Keratinocyte (primary cell): ENCODE measurements around the gene F12. TPM values are rescaled to one million over a fixed set of nuclear protein-coding genes. Genes with fewer than 3 reads are reported as not detected.

Experiments used
- DNase-seq: peaks from one replicate; pipeline ENCODE4 v3.0.0-alpha.2; 2011; ENCODE audit warnings: low read depth, missing footprints, low spot score
- FAIRE-seq: peaks from 2 replicates; lab custom pipeline; 2011; peaks lifted over from hg19 to GRCh38; lab: Jason Lieb, UNC
- H2AFZ ChIP-seq: 2 replicates; pipeline ENCODE4 v1.6.0; 2012; ENCODE audit warnings: low read length, control low read depth, inconsistent platforms; ENCODE audit not compliant: control insufficient read depth
- H3K27ac ChIP-seq: 2 replicates; pipeline ENCODE4 v1.5.1; 2011; ENCODE audit warnings: low read length; ENCODE audit not compliant: control insufficient read depth, insufficient read depth
- H3K27me3 ChIP-seq: 3 replicates; pipeline ENCODE4 v1.6.0; 2011; ENCODE audit warnings: low read length; ENCODE audit not compliant: control insufficient read depth, insufficient read depth; ENCODE audit errors: extremely low read depth
- H3K36me3 ChIP-seq, 2 experiments: 2 replicates in 1 of 2; 3 replicates in 1 of 2; pipeline ENCODE4 v1.5.1; 2011; ENCODE audit warnings: low read length in 2 of 2, mild to moderate bottlenecking in 1 of 2; ENCODE audit not compliant: control insufficient read depth in 2 of 2, insufficient read depth in 2 of 2; ENCODE audit errors: extremely low read depth in 1 of 2
- H3K4me1 ChIP-seq: 3 replicates; pipeline ENCODE4 v1.5.1; 2011; ENCODE audit warnings: low read length; ENCODE audit not compliant: control insufficient read depth, insufficient read depth; ENCODE audit errors: extremely low read depth
- H3K4me2 ChIP-seq: 3 replicates; pipeline ENCODE4 v1.6.0; 2011; ENCODE audit warnings: low read depth, low read length; ENCODE audit not compliant: control insufficient read depth, insufficient read depth; ENCODE audit errors: extremely low read depth
- H3K4me3 ChIP-seq, 3 experiments: fragments of 200-600 bp in 1 of 3; sonication (generic) in 1 of 3; 2 replicates in 2 of 3; 3 replicates in 1 of 3; pipeline ENCODE4 v1.5.1; 2011 to 2016; ENCODE audit warnings: low read length in 3 of 3, mild to moderate bottlenecking in 3 of 3, control low read depth in 2 of 3, inconsistent platforms in 1 of 3, low read depth in 1 of 3, mixed read lengths in 1 of 3, mixed run types in 1 of 3, moderate library complexity in 1 of 3; ENCODE audit not compliant: control insufficient read depth in 2 of 3, insufficient read depth in 2 of 3; ENCODE audit errors: extremely low read depth in 1 of 3
- H3K79me2 ChIP-seq: 2 replicates; pipeline ENCODE4 v1.6.0; 2012; ENCODE audit warnings: low read length; ENCODE audit not compliant: control insufficient read depth, insufficient read depth
- H3K9ac ChIP-seq: 3 replicates; pipeline ENCODE4 v1.6.0; 2011; ENCODE audit warnings: low read length; ENCODE audit not compliant: control insufficient read depth, insufficient read depth; ENCODE audit errors: extremely low read depth
- H3K9me1 ChIP-seq: 3 replicates; pipeline ENCODE4 v1.6.0; 2011; ENCODE audit warnings: low read length; ENCODE audit not compliant: control insufficient read depth, insufficient read depth; ENCODE audit errors: extremely low read depth
- H3K9me3 ChIP-seq: 2 replicates; pipeline ENCODE4 v1.5.1; 2012; ENCODE audit warnings: low read depth, low read length; ENCODE audit not compliant: control insufficient read depth
- H4K20me1 ChIP-seq: 3 replicates; pipeline ENCODE4 v1.6.0; 2011; ENCODE audit warnings: low read length; ENCODE audit not compliant: control insufficient read depth, insufficient read depth; ENCODE audit errors: extremely low read depth
- EZH2 ChIP-seq: IDR thresholded peaks from one replicate; pipeline ENCODE4 v1.6.1; 2012; ENCODE audit warnings: inconsistent platforms, mild to moderate bottlenecking, low read length, moderate library complexity
- dilution Hi-C: fragments of 300-500 bp; cut with MboI; formaldehyde crosslinking; loops from one replicate; pipeline ENCODE4 v1.7.0; 2020; ENCODE audit warnings: low sequenced_read_pairs; ENCODE audit not compliant: extremely low pct_ligation_motif_present
- polyA plus RNA-seq, 5 experiments: library from polyadenylated mRNA; depleted of rRNA in 3 of 5; stranded (reverse) in 3 of 5; stranded (forward) in 1 of 5; unstranded in 1 of 5; fragments of >200 nt; gene quantifications; 1 replicate in 1 of 5; 2 replicates in 3 of 5; 3 replicates in 1 of 5; pipeline versions ENCODE4 v1.2.1 to v1.2.3, GENCODE V29; 2011 to 2012; ENCODE audit warnings: missing spikeins in 2 of 5, low read depth in 1 of 5, low replicate concordance in 1 of 5
- TF ChIP-seq, protein P1 (sequence below), 3 experiments: IDR thresholded peaks in 1 of 3; conservative IDR thresholded peaks in 1 of 3; optimal IDR thresholded peaks in 1 of 3; 2 replicates in 2 of 3; 3 replicates in 1 of 3; pipeline versions ENCODE3 to v1.5.1; 2011; ENCODE audit warnings: low read length in 3 of 3, mild to moderate bottlenecking in 3 of 3, moderate library complexity in 2 of 3, control low read depth in 1 of 3, inconsistent platforms in 1 of 3; ENCODE audit not compliant: insufficient read depth in 2 of 3; ENCODE audit errors: extremely low read depth in 1 of 3

F12 gene
- polyA plus RNA-seq, 1 donor (not counting 4 experiments of a cell fraction or from before 2014, with no cell fraction given), result 7.7 TPM

DNA sequence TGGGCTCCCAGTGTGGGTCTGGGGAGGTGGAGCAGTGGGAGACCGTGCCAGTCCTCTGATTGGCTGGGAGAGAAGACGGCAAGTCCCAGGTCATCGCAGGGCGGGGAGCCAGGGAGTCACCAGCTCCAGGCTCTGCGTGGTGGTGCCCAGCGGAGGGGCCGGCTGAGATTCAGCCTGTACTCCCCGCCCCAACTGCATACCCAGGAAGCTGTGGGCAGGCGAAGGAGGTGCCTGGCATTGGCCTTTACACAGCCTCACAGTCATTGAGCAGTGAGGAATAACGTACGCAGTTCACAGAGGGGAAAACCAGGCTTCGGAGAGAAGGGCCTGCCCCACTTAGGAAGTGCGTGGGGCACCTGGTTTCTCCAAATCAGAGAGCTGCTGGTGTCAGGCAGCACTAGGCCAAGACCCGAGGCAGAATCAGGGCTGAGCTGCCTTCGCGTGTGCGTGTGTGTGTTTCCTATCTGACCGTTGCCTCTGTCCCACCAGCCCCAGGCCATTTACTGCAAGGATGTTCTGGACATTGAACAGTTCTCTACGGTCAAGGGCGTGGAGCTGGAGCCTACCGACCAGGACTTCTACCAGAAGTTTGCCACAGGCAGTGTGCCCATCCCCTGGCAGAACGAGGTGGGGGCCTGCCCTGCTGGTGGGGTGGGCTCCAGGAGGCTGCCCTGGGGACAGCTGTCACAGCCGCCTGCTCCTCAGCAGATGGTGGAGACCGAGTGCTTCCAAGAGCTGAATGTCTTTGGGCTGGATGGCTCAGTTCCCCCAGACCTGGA, 31.0 kb upstream of the F12 start:
- H3K27ac ChIP-seq, result no peak overlapping the region
- H3K27me3 ChIP-seq, result no peaks in the 10 kb centered on the region
- TF ChIP-seq, protein P1, sequence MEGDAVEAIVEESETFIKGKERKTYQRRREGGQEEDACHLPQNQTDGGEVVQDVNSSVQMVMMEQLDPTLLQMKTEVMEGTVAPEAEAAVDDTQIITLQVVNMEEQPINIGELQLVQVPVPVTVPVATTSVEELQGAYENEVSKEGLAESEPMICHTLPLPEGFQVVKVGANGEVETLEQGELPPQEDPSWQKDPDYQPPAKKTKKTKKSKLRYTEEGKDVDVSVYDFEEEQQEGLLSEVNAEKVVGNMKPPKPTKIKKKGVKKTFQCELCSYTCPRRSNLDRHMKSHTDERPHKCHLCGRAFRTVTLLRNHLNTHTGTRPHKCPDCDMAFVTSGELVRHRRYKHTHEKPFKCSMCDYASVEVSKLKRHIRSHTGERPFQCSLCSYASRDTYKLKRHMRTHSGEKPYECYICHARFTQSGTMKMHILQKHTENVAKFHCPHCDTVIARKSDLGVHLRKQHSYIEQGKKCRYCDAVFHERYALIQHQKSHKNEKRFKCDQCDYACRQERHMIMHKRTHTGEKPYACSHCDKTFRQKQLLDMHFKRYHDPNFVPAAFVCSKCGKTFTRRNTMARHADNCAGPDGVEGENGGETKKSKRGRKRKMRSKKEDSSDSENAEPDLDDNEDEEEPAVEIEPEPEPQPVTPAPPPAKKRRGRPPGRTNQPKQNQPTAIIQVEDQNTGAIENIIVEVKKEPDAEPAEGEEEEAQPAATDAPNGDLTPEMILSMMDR (optimal IDR thresholded peaks at IDR 0.05 in 1 of 3, IDR thresholded peaks at IDR 0.05 in 1 of 3, conservative IDR thresholded peaks at IDR 0.05 in 1 of 3; ENCODE audit: extremely low read depth in 1 of 3, insufficient read depth in 2 of 3, low read length in 3 of 3), result no peak
- no peak for TF ChIP-seq EZH2
- H3K9me1 ChIP-seq, result no peaks in the 10 kb centered on the region
- H3K4me2 ChIP-seq, result no peak overlapping the region
- no peak overlapping the region for H3K9ac ChIP-seq
- no peak overlapping the region for H3K4me3 ChIP-seq
- no peak overlapping the region for H2AFZ ChIP-seq
- H3K79me2 ChIP-seq, result no peaks in the 10 kb centered on the region
- FAIRE-seq (no peak), DNase-seq (no peak)
- peaks cover 5 to 18% of the 10 kb centered on the region in 2 experiments for H3K36me3 ChIP-seq
- dilution Hi-C loops, result no loop called here
- peaks cover 35% of the 10 kb centered on the region for H3K4me1 ChIP-seq
- no peaks in the 10 kb centered on the region for H3K9me3 ChIP-seq
- H4K20me1 ChIP-seq, result no peaks in the 10 kb centered on the region

DNA sequence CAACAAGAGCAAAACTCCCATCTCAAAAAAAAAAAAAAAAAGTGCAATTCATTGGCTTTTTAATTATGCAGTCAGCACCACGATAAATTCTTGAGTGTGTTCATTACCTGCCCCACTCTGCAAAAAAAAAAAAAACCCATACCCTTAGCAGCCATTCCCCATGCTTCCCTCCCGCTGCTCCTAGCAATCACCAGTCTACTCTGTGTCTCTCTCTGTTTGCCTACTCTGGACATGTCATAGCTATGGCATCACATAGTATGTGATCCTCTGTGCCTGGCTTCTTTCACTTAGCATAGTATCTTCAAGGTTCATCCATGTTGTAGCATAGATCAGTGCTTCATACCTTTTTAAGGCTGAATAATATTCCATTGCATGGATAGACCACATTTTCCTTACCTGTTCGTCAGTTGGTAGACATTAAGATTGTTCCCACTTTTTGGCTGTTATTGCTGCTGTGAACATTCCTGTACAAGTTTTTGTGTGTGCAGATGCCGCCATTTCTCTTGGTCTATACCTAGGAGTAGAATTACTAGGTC, 30.2 kb upstream of the F12 start:
- Histone ChIP-seq H3K4me3 (no peak overlapping the region), H3K4me1 (peaks cover 30% of the 10 kb centered on the region), H3K4me2 (no peak overlapping the region), H3K27ac (no peak overlapping the region), H3K9me3 (no peaks in the 10 kb centered on the region), H3K9me1 (no peaks in the 10 kb centered on the region), H3K36me3 (peaks cover 7 to 26% of the 10 kb centered on the region in 2 experiments), H2AFZ (no peak overlapping the region), H3K79me2 (no peaks in the 10 kb centered on the region), H3K27me3 (no peaks in the 10 kb centered on the region), H4K20me1 (no peaks in the 10 kb centered on the region), H3K9ac (no peak overlapping the region)
- dilution Hi-C loops, result no loop called here
- TF ChIP-seq, protein P1 (optimal IDR thresholded peaks at IDR 0.05 in 1 of 3, IDR thresholded peaks at IDR 0.05 in 1 of 3, conservative IDR thresholded peaks at IDR 0.05 in 1 of 3; ENCODE audit: extremely low read depth in 1 of 3, insufficient read depth in 2 of 3, low read length in 3 of 3), result no peak
- TF ChIP-seq EZH2, result no peak
- DNase-seq, result no peak
- no peak for FAIRE-seq
